Stimulated activated CD4-positive, alpha-beta T cell treated with anti-CD3 and anti-CD28 coated beads, Interleukin-15, amount 100 ng/mL, for 24 hours (primary cell): ENCODE results near the gene KCNH5.

Source experiments
- DNase-seq: peaks from one replicate; pipeline ENCODE4 v3.0.0-alpha.2; 2020

The KCNH5 gene

DNA sequence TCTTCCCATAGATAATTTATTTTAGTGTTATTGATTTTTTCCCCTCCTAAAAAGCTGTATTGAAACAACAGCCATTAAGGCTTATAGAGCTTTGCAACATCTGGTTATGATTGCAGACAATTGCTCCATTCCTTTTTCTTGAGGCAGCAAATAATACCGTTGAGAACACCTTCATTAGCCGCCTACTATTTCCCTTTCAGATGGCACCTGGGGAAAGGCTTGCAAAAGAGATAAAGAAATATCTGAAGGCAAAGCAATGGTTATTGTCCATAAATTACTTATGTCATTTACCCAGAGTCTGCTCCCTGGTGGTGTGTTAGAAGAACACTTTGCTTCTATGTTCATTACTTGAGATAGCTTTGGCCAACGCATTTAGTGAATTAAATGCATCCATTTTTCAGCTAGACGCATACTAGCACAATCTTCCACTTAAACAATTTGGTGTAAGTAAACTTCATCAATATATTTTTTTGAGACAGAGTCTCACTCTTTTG lies 377.8 kb downstream of the KCNH5 start:
- DNase-seq, result no peak

DNA sequence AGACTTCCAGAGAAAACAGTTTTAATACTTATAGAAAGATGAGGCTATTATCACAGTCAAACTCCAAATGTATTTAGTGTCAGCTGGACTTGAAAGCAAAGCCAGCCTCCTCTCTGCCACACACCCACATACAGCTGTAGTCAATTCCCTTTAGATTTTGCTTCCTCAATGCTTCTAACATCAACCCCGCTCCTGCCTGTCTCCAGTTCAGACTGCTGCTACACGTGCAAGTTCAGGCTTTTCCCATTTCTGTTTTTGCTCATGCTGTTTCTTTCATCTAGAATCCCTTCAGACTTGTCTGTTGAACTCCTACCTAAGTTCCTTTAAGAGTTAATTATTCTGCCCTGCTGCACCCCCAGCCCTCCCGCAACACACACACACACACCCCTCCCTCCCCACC lies 380.0 kb downstream of the KCNH5 start:
- DNase-seq, result no peak

DNA sequence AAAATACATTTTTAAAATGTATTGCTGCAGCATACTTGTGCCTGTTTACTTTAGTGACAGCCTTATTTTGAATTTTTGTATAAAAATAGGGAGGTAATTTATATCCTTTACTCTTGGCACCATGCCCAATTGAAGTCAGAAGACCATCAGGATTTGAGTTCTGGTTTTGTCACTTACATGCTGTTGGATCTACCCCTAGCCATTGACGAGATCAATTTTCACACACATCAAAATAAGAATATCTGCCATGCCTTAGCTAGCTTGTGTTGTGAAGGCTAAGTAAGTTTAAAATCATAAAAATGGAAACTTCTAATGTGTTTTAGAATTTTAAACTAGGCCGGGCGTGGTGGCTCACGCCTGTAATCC lies 381.8 kb downstream of the KCNH5 start:
- DNase-seq, result no peak

DNA sequence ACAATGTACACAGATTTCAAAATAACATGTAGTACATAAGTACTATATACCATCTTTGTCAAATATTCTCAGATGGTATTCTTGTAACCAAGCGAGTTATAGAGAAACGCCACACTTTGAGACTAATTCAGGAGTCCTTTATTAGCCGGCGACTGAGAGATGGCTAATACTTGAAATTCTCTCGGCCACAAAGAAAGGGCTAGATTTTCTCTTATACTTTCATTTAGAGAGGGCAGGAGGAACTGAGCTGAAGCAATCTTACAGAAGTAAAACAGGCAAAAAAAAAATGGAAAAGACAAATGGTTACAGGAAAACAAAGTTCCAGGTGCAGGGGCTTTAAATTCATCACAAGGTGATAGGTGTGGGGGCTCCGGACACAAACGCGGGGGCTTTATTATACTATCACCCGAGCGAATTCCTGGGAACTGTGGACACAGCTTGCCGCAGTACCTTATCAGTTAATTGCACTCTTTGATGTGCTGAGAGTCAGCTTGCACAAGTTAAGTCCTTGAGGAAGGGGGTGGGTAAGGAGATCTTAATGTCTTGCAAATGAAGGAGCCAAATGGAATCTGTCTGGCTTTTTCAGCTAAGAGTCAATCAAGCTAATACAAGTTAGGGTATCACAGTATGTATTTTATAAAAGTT lies 382.3 kb downstream of the KCNH5 start:
- DNase-seq, result no peak

DNA sequence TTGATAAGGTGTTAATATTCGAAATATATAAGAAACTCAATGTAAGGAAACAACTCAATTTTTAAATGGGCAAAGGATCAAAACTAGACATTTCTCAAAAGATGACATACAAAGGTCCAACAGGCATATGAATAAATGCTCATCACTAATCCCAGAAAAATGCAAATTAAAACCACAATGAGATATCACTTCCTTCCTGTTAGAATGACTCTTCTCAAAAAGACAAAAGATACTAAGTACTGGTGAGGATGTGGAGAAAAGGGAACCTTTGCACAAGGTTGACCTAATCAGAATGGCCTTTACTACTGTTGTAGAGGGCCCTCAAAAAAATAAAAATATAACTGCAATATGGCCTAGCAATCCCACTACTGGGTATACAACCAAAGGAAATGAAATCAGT lies 383.4 kb downstream of the KCNH5 start:
- no peak for DNase-seq

DNA sequence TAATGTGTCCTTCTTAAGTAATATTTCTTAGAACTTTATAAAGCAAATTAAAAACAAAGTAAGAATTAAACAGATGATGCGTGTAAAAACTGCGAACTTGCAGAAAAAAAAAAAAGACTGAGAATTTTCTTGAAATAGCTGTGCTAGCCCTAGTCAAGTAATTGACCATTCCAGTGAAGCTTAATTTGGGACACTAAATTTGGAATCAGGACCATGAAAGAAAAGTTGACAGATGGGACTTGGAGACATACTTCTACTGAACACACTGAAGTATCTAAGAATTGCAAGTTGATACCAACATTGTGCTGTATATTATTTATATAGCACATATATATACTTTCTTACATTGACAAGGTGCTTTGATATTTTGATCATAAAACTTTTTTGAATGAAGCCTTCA lies 386.6 kb downstream of the KCNH5 start:
- no peak for DNase-seq

DNA sequence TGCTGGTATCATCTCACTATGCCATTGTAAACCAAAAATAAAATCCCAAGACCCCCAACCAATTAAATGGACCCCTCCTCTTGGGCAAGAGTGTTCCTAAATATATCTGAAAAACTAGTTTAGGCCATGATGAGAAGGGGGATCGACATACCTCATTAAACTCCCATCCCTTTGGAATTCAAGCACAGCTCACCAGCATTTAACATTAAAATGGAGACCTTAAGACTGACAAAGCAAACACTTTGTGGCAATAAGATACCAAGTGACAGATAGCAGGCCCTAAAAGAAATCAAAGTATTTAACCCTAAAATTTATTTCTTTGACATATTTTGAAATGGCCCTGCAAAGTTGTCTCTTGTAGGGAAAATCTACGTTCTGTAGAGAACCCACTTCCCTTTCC lies 387.9 kb downstream of the KCNH5 start:
- no peak for DNase-seq

DNA sequence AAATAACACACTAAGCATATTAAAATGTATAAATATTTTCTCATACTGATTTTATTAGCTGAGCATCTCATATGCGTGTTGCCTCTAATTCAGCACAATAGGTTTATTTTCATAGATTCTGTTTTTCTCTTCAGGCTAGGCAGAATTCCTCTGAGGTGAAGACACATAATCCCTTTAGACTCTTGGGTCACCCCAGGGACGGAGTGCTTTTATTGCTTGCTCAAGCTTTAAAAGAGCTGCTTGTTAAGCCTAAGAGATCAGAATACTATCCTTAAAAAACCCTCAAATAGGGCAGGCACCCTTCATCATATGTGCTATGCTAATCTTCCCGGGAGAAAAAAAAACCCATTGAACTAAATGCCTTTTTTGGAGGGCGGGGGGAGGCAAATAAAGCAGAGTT lies 390.1 kb downstream of the KCNH5 start:
- no peak for DNase-seq

DNA sequence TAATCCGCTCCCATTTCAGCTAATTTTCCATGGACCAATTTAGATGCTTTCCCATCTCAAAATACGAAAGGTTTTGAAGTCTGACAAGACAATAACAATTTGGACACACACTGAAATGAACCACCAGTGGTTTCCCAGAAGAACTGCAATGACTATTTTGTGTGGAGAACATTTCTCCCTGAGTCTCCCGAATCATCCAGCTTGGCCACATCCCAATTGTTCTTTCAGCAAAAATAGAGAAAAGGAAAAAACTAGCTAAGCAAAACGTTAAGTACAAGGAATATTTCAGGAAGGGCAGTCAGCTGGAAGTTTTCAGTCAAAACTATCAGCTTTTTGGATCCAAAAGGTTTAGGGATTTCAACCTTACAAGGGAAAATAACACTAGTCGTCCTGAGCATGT lies 390.6 kb downstream of the KCNH5 start:
- DNase-seq, result no peak
